ENCODE data around the gene TPM4.

TPM4 gene

DNA sequence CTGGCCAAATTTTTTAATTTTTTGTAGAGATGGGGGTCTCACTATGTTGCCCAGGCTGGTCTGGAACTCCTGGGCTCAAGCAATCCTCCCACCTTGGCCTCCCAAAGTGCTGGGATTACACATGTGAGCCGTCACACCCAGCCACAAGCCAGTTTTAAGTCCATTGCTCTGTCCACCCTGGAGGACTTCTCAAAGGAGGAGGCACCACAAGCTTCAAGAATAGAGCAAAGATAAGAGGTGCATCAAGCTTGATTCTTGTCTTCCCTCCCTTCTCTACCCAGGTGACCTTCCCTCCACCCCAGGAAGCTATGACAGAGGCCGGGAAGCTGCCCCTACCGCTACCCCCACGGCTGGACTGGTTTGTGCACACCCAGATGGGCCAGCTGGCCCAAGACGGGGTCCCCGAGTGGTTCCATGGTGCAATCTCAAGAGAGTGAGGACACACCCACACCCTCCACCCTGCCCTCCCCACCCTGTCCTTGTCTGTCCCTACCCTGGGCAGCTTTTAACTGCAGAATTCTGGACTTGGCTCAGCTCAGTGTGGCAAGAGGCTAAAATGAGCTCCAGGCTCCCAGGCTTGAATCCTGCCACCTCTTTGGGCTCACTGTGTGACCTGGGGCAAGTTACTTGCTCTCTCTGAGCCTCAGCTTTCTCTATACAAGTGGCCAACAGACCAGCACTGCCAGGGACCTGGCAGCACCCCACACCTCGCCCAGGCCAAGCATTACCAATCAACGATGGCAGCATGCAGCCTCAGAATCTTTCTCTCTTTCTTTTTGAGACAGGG lies 72.3 kb downstream of the TPM4 start:
- ChIA-PET POLR2A (no interaction called here), CTCF (interaction anchor here (0.8 to 1.6 kb wide), 5 partner anchors 9 to 123 kb away, joined by 3 to 5 read pairs (median 4); no protein-coding TSS in a partner anchor)
- no peak overlapping the region for H3K4me3 ChIP-seq (ENCODE audit: low read depth, low read length)
- no peak for DNase-seq (ENCODE audit: low read depth, low spot score)
- TF ChIP-seq CTCF (IDR thresholded peaks at IDR 0.05; ENCODE audit: insufficient read depth, low read length, missing control alignments) = no peak
